ENCODE results near the gene TTLL9.

DNA sequence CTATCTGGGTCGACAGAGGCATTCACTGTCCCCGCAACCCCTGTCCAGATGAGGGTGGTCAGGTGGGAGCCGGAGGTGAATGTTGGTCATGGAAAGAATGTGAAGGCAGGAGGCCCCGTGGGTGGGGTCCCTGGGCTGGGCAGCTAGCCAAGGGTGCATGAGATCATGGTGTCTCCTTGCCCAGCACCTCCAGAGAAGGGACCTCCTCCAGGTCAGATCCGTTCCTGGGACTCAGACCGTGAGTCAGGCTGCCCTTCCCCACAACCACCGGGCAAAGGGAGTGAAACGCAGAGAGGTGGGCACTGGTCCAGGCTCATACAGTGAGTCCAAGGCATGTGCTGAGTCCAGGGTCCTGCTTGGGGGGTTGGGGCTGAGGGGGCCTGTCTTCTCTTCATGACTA is 28.5 kb upstream of the TTLL9 start:
- TF ChIP-seq, protein P1, sequence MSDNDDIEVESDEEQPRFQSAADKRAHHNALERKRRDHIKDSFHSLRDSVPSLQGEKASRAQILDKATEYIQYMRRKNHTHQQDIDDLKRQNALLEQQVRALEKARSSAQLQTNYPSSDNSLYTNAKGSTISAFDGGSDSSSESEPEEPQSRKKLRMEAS (IDR thresholded peaks at IDR 0.05; ENCODE audit: low read depth, low read length), result no peak
- TF ChIP-seq, protein P2, sequence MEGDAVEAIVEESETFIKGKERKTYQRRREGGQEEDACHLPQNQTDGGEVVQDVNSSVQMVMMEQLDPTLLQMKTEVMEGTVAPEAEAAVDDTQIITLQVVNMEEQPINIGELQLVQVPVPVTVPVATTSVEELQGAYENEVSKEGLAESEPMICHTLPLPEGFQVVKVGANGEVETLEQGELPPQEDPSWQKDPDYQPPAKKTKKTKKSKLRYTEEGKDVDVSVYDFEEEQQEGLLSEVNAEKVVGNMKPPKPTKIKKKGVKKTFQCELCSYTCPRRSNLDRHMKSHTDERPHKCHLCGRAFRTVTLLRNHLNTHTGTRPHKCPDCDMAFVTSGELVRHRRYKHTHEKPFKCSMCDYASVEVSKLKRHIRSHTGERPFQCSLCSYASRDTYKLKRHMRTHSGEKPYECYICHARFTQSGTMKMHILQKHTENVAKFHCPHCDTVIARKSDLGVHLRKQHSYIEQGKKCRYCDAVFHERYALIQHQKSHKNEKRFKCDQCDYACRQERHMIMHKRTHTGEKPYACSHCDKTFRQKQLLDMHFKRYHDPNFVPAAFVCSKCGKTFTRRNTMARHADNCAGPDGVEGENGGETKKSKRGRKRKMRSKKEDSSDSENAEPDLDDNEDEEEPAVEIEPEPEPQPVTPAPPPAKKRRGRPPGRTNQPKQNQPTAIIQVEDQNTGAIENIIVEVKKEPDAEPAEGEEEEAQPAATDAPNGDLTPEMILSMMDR (IDR thresholded peaks at IDR 0.05; ENCODE audit: low read depth, low read length), result no peak
- TF ChIP-seq POLR2A (IDR thresholded peaks at IDR 0.05; ENCODE audit: extremely low read depth, insufficient read length) (no peak), MYC (IDR thresholded peaks at IDR 0.05; ENCODE audit: low read depth, low read length) (no peak)

All from NB4 (cell line).